Measurements from ENCODE around the gene THADA.

THADA gene

DNA sequence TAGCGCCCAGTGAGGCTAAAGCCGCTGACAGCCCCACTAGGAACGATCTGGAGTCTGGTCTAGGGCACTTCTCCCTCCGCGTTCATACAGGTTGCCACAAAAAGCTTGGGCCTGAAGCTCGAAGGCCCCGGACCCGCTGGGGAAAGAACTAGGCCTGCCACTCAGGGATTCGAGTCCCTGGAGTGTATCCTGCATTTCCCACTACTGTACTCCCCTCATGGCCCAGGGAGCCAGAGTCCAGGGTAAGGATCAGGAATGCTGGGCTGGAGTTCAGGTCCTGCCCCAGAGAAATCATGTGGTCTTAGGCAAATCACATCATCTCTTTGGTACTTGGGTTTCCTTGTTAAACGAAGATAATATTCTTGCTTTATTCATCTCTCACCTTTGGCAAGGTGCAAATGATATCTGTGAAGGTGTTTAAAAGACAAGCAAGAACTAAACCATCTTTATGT lies 368.0 kb downstream of the THADA start:
- no peak for DNase-seq

DNA sequence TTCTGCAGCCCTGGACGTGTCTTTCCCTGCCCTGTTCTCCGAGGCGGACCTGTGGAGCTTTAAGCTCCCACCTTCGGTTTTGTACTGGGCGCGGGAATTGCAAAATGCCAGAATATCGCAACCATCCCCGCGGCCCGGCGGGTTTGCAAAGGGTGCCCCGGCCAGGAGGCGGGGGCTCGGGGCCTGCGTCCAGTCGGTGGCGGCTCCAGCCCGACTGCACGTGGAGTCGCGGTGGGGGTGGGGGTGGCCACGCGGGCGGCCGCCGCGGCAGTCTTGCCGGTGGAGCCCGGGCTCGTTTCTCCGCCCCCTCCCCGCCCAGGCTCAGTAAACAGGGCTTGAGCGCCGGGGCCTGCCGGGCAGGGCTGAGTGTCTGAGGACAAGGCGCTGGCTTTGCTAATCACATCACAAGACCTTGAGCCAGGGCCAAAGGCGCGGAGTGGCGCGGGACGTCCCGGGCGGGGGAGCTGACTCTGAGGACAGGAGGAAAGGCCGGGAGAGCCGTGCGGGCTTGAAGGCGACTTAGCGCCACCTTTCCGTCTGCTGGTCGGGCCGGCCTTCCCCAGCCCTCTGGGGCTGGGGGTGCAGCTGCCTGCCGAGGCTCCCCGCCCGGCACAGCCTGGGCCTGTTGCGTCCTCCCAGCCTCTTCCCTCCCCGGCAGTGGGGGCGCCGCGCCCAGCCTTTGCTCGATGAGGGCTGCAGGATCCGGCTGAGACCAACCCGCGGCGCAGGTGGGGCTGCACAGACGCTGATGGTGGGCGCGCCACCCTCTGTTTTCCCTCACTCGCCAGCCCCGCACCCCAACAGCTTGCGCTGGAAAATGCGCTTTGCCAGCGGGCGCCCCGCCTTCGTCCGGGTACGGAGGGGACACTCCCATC lies 368.6 kb downstream of the THADA start:
- DNase-seq: peak; percentile 50

DNA sequence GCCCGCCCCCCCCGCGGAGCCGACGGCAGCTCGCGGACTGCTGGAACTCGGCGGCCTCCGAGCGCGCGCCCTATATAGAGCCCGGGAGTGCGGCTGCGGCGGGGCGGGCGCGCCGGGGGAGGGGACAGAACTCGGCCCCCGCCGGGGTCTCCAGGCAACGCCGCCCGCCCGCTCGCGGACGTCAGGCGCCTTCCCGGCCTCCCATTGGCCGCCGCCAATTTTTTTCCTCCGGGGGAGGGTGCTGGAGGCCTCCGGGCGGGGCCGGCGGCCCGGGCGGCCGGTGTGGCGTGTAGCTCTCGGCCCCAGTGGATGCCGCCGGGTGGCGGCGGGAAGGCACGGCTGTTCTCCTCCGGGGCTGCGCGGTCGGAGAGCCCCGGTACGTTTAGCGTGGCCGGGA lies 369.3 kb downstream of the THADA start, which contains the start of gene ZFP36L2:
Gene ZFP36L2 (minus strand): TSS at position 49 of the 397 bp plus-strand sequence. CDS start 291 bp downstream, outside the sequence.
- peak; percentile 77 for DNase-seq

DNA sequence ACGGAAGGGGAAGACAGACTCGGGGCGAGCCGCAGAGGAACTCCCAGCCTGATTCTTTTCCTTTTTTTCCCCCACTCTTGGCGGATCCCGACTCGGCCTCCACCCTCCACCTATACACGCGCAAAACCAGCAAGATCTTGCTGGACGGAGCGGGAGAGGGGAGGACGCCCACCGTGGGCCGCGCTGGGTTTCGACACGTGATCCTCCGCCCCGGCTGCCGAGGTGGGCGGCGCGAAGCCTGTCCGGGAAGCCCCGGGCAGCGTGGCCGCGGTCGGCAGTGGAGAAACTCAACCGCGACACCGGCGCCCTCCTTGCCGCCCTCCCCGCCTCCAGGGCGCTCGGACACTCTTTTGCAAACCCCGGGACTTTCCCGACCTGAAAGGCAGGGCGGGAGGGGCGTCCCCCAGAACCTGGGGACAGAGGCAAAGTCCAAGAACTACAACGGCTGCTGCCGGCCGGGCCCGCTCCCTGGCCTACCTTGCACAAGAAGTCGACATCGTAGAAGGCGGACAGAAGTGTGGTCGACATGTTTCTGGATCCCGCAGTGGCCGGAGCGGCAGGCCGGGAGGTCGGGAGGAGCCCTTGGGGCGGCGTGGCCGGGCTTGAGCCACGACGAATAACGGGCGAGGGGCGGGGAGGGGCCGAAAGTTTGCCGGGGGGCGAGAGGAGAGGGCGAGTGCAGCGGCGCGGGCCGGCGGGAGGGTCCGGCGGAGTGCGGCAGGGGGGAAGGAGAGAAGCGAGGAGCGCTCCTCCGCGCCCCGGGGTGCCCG lies 369.9 kb downstream of the THADA start:
- peak; percentile 43 for DNase-seq

DNA sequence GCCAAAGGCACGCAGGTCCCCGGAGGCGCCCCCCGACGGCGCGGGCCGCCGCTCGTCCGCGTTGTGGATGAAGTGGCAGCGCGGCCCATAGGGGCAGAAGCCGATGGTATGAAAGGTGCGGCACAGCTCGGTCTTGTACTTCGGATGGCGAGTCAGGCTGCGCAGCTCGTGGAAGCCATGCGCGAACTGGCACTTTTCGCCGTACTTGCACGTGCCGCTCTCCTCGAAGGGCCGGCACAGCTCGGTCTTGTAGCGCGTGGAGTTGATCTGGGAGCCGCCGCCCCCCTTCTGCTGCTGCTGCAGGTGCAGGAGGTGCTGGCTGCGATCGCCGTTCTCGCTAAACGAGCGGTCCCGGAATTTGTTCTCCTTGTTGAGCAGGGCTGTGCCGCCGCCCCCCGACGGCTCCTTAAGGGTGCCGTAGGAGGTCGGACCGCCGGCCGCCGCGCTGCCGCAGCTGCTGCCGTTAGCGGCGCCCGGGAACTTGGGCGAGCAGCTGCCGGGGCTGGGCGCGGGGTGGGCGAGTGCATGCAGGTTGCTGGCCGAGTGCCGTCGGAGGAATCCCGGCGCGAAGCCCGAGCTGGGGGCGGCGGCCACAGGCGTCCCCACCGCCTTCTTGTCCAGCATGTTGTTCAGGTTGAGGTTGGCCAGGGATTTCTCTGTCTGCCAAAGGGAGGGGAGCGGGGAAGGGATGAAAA lies 370.6 kb downstream of the THADA start:
- peak; percentile 43 for DNase-seq

DNA sequence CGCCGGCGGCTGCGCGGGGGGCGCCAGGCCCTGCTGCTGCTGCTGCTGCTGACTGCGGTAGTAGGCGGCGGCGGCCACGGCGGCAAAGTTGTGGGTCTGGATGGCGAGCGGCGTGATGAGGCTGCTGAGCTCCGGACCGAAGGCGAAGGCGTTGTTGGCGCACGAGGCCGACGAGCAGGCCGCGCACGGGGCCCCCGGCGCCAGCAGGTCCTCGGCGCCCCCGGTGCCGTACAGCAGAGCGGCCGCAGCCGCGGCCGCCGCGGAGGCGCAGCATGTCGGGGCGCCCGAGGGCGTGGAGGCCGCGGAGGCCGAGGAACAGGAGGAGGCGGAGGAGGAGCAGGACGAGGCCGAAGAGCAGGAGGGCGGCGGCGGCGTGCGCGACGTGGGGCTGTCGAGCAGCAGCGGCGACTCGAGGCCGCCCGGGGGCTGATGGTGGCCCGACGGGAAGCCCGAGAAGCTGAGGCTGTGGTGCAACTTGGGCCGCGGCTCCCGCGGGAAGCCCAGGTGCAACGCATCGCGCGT lies 371.2 kb downstream of the THADA start:
- DNase-seq: no peak

DNA sequence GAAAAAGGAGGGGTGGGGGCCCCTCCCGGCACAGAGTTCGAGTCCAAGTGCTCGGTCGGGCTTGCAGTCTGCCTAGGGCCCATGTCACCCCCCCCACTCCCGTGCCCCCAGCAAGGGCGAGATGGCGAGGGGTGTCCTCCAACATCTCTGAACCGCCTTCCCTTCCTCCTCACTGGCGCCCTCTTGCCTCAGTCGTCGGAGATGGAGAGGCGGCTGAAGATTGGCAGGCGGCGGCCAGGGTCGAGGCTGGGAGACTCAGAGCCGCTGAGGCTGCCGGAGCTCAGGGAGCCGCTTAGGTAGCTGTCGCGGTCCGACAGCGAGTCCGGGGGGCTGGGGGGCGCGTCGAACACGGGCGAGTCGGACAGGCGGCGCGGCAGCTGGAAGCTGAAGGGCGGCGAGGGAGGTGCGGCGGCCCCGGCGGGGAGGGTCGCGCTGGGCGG lies 371.7 kb downstream of the THADA start:
- peak; percentile 23 for DNase-seq

DNA sequence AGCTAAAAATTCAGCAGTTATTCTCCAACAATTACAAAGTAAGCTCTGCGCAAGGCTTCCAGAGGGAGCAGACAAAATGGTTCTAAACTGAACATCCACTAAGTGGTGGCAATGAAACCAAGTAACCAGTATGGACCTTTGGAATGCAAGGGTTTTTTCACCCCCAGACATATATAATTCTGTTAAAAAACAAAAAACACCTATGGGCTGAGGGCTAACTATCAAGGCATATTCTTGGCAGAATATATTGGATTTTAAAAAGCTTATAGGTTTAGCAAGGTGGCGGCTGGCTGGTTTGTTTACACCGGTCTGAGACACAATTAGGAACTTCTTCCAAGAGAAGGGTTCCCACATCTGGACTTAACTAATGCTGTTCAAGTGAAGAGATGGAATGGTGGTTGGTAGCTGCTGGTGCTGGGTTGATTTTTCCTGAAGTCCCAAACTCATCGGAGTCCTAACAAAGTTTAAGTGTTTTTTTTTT lies 372.3 kb downstream of the THADA start:
- no peak for DNase-seq

DNA sequence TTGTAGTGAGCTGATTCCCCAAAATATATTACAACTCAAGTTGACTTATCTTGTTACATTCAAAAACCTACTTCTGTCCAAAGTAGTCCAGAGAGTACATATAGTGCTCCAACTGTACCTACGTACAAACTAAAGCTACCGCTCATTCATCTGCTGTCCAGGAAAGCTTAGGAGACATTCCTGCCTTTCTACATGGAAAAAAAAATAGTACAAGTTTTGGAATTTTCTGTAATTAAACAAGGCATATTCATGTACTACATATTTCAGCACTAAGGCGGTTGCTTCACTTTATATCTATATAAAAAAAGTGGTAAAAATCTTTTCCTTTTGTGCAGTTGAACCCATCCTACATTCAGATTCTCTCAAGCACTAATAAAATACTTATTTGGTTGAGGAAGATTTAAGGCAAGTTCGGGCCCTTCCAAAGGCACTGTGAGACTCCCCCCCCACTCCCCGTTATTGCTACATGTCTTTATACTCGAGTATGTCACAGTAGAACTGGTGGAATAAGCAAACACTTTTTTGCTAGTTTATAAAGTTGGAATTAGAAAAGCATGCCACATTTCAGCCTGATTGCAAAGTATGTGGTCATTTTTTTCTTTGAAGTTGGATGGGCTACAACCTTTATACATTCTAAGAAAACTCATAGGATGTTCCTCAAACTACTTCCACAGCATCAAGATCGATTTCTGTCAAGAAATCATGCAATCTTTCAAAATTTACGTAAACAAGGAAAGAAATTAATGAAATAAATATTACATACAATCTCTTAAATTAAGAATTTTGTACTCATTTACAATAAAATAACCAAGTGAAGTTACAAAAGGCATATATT lies 373.1 kb downstream of the THADA start:
- DNase-seq: no peak

DNA sequence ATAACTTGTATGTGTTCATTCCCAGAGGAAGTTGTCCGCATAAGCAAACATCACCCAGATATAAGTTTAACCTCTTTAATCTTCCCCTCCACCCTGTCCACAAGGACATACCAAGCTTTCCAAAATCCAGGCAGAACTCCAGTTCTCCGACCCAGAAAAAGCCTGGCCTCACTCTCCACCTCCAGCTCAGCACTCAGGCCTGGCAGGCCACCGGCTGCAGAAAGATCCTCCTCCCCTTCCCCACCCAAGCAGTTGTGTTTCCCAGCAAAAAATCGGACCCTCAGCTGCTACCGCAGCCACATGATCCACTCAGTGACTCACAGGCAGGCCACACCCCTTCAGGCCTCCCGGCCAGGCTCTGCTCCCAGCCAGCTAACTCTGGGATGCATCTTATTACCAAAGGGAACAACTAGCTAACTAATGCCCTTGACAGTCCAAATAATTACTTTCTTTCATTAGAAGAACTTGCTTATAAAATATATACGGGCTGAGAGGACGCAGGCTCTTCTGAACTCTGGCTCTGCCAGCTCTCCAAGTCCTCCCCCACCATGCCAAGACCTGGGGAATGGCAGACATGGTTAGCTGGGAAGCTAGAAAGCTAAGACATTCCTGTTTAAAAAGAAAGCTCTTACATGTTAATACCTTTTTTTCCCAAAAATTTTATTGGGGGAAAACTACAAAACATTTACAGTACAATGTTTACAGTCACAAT lies 373.9 kb downstream of the THADA start:
- peak; percentile 12 for DNase-seq

DNA sequence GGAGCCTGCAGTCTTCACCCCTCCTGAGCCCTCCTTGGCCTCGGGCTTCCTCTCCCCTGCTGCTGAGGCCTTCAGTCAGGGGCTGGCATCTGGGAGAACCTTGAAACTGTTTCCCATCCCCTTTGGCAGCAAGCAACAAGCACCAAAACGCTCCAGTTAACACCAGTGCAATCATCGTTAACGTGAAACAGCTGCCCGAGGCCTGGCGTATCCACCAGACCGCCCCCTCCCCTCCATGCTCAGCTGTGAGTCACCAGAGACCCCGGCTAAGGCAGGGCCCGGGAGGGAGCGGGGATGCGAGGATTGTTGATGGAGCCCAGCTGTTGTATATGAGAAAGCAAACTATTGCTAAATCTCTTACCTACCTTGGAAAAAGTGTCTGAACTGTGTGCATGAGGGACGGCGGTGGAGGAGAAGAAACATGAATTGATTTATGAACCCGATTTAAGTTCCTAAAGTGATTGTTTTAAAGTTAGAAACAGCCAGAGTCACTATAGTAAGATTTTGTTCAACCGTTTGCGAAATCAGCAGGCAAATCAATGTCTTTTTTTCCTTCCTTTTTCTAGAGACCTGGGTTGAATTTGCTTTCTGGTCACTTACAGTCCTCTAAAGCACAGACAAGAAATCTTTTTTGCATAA lies 374.6 kb downstream of the THADA start:
- no peak for DNase-seq

DNA sequence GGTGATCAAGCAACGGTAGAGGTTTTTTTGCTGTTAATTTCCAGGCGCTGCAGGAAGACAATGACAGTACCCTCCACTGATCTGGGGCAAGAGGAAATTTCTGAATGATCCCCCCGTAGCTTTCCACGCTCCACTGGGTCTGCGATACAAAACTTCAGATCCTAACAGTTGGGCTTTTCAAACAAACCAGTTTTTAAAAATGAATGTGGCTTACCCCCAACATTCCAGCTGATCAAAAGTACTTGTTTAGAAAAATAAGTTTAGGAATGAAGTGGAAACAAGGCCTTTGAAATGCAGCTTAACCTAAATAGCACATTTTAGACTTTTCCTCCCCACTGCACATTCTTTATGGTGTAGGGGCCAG lies 375.1 kb downstream of the THADA start:
- no peak for DNase-seq

DNA sequence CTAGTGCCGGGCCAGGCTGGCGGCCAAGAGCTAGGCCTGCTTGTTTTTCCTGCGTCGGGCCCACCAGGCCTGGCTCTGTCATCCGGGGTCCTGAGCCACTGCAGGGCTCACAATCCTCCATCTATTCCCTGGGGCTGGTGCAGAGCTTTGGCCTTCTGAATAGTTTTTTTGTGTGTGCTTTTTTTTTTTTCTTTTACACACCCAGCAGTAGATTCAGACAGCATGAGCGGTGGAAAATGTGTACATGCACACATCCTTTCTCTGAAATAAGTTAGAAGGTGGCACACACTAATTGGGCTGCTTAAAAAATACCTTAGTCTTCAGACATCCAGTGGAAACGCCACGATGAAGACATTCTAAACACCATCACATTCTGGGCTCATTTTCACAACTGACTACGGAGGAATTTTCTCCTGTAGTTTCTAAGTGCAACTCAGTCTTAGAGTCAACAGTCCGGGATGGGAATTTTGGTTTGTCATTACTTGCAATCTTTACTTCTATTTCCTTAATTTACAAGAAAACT lies 375.5 kb downstream of the THADA start:
- no peak for DNase-seq

DNA sequence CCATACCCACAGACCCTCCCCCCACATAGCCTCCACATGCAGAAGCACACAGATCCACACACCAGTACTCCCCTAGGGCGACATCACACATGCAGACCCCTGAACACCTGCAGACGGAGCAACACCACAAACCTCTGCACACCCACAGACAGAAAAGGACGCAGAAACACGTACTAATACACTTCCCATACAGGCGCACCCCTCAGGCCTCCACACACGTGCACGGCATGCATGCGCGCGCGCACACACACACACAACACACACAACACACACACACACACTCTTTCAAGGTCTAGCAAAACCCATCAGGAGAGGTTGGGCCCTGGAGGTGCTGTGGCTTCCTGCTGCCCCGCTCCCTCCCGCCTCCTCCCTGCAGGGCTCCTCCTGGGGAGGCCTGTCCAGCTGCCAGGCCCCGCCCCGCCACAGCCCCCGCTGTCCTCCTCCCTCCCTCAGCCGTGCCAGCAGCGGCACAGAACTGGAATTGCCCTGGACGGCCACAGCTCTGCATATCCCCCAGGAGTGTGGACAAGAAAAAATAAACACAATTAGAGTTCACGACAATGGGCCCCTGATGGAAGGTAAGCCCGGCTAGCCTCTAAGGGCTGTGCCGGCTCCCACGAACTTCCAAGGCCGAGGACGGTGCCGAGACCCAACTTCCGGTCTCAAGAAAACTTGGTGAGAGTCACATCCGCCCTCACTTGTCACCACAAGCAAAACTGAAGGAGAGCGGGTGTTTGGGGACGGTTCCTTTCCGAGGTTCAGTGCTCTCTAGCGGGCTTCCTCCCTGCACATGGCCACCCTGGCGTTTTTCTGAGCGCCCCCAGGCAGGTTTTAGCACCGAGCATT lies 376.2 kb downstream of the THADA start:
- DNase-seq: peak; percentile 67

DNA sequence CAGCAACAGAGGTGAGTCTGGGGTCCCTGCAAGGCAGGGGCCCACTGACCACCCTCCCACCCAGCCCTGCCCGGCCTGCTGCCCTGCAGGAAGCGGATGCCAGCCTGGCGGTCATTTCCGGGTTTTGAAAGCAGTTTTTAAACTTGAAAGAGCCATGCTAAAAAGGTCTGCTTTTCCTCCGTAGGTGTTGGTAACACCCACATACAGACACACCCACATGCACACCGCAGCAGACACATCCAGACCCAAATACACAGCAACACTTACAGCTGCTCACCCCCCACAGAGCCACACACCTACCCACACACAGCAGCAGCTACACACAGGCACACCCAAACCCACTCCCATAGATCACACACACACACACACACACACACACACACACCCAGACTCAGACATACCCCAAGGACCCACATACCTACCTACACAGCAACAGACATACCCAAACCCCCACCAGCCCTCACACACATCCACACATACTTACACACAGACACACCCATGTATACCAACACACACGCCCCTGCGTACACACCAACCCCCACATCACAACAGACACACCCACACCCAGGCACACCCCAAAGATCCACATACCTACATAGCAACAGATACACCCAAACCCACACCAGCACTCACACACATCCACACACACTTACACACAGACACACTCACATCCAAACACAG lies 377.0 kb downstream of the THADA start:
- no peak for DNase-seq

DNA sequence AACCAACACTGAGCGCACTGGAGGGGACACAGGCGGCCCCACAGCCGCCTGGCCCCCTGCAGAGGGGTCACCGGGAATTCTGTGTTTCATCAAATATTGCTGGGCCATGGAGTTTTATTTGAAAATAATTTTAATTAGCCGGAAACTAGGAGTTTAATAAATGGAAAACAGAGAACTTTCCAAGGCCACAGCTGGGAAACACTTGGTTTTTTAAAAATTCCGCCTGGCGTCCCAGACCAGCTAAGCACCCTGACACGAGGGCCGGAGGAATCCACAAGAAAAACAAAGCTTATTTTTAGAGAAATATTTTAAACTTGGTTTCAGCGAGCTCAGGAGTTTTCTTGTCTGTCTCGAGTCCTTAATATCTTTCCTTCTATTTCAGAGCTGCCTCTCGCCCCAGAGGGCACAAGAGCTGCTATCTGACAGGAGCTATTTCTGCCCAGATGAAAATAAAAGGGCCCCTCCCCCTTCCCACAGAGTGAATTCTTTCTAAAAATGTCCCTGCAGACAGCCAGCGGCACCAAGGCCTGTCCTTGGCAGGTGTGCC lies 377.6 kb downstream of the THADA start:
- no peak for DNase-seq

DNA sequence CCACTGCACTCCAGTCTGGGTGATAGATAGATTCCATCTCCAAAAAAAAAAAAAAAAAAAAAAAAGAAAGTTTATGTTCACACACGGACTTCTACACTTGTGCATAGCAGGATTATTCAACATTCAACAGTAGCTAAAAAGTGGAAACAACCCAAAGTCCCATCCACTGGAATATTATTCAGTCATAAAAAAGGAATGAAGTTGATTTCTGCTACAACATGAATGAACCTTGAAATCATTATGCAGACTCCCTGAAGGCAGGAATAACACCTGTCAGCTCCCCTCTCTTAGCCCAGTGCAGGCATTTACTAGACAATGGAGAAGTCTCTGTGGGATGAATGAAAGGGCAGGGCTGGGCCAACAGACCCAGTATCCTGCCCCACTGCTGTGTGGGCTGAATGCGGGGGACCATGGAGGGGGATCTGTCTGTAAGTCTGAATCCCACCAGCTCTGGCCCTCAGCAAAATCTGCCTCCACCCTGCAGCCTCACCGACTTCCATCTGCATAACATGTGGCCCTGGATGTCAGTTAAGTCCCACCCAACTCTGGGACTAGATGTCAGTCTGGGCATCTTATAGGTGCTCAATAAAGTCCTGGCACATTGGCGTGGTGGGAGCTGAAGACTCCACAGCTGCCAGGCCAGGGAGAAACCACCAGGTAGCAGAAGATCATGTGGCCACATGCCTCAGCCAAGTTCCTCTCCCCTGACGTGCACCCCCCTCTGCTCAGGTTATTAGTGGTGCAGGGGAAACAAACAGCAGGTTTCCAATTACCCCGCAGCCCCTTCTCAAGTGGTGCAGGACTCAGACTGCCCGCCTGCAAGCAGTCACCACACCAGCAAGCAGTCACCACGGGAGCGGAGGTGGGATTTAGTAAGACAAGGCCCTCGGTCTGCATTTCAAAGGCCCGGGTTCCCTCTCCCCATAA lies 378.3 kb downstream of the THADA start:
- DNase-seq: peak; percentile 40
